H9 (cell line): Measurements from ENCODE around the gene CDC45. TPM values are rescaled to one million over a fixed set of nuclear protein-coding genes. Genes with fewer than 3 reads are reported as not detected.

Experiments used
- DNase-seq: peaks from one replicate; pipeline ENCODE4 v3.0.0-alpha.2; 2017
- H2AFZ ChIP-seq: one replicate; pipeline ENCODE4 v1.6.1; 2013; ENCODE audit warnings: mild to moderate bottlenecking, low read length, control low read depth, moderate library complexity
- H2AK5ac ChIP-seq: 2 replicates; pipeline ENCODE4 v1.6.1; 2013; ENCODE audit warnings: low read length, control low read depth, mixed read lengths; ENCODE audit not compliant: insufficient read length
- H2BK120ac ChIP-seq: one replicate; pipeline ENCODE4 v1.6.1; 2013; ENCODE audit warnings: low read depth, mild to moderate bottlenecking, low read length, control low read depth, inconsistent platforms; ENCODE audit not compliant: poor library complexity, severe bottlenecking
- H2BK12ac ChIP-seq: 2 replicates; pipeline ENCODE4 v1.6.1; 2013; ENCODE audit warnings: low read length, control low read depth, mixed read lengths, low read depth; ENCODE audit not compliant: insufficient read length
- H2BK15ac ChIP-seq: 2 replicates; pipeline ENCODE4 v1.6.1; 2013; ENCODE audit warnings: low read depth, low read length, control low read depth
- H2BK20ac ChIP-seq: one replicate; pipeline ENCODE4 v1.6.1; 2013; ENCODE audit warnings: low read depth, mild to moderate bottlenecking, low read length, control low read depth, inconsistent platforms; ENCODE audit not compliant: poor library complexity, severe bottlenecking
- H2BK5ac ChIP-seq: 2 replicates; pipeline ENCODE4 v1.6.1; 2013; ENCODE audit warnings: low read length, control low read depth, mixed read lengths; ENCODE audit not compliant: insufficient read length
- H3K14ac ChIP-seq: 2 replicates; pipeline ENCODE4 v1.6.1; 2013; ENCODE audit warnings: low read length, control low read depth; ENCODE audit not compliant: insufficient read depth
- H3K18ac ChIP-seq: 2 replicates; pipeline ENCODE4 v1.6.1; 2013; ENCODE audit warnings: low read depth, mild to moderate bottlenecking, mixed read lengths, low read length, control low read depth; ENCODE audit not compliant: insufficient read length
- H3K23ac ChIP-seq: 2 replicates; pipeline ENCODE4 v1.6.1; 2013; ENCODE audit warnings: low read length, control low read depth, mixed read lengths, low read depth; ENCODE audit not compliant: insufficient read length
- H3K23me2 ChIP-seq: 2 replicates; pipeline ENCODE4 v1.6.1; 2013; ENCODE audit warnings: low read depth, mild to moderate bottlenecking, mixed read lengths, low read length, control low read depth; ENCODE audit not compliant: insufficient read length, poor library complexity, severe bottlenecking
- H3K27ac ChIP-seq: 2 replicates; pipeline ENCODE4 v1.5.1; 2013; ENCODE audit warnings: low read length, control low read depth, mixed read lengths, low read depth; ENCODE audit not compliant: insufficient read length
- H3K27me3 ChIP-seq: 2 replicates; pipeline ENCODE4 v1.6.1; 2013; ENCODE audit warnings: low read length, control low read depth, inconsistent platforms; ENCODE audit not compliant: insufficient read depth
- H3K4ac ChIP-seq: 2 replicates; pipeline ENCODE4 v1.6.1; 2013; ENCODE audit warnings: low read depth, mild to moderate bottlenecking, control low read depth, inconsistent platforms, low read length, moderate library complexity
- H3K4me1 ChIP-seq: 2 replicates; pipeline ENCODE4 v1.6.1; 2013; ENCODE audit warnings: low read length, control low read depth, inconsistent platforms; ENCODE audit not compliant: insufficient read depth
- H3K4me2 ChIP-seq: 2 replicates; pipeline ENCODE4 v1.6.1; 2013; ENCODE audit warnings: low read length, control low read depth, mixed read lengths; ENCODE audit not compliant: insufficient read length, insufficient read depth
- H3K56ac ChIP-seq: 2 replicates; pipeline ENCODE4 v1.6.1; 2013; ENCODE audit warnings: low read depth, mild to moderate bottlenecking, mixed read lengths, low read length, control low read depth; ENCODE audit not compliant: insufficient read length
- H3K79me1 ChIP-seq: 2 replicates; pipeline ENCODE4 v1.6.1; 2013; ENCODE audit warnings: low read depth, mild to moderate bottlenecking, moderate library complexity, low read length, control low read depth, inconsistent platforms; ENCODE audit not compliant: insufficient read depth, poor library complexity, severe bottlenecking
- H3K79me2 ChIP-seq: 2 replicates; pipeline ENCODE4 v1.6.1; 2013; ENCODE audit warnings: low read length, control low read depth, inconsistent platforms; ENCODE audit not compliant: insufficient read depth
- H3K9ac ChIP-seq: 2 replicates; pipeline ENCODE4 v1.6.1; 2013; ENCODE audit warnings: low read length, control low read depth, mixed read lengths; ENCODE audit not compliant: insufficient read length; ENCODE audit errors: extremely low read depth
- H3K9me3 ChIP-seq: one replicate; pipeline ENCODE4 v1.6.1; 2013; ENCODE audit warnings: low read depth, low read length, inconsistent platforms; ENCODE audit not compliant: control insufficient read depth
- H3T11ph ChIP-seq: one replicate; pipeline ENCODE4 v1.6.1; 2013; ENCODE audit warnings: mild to moderate bottlenecking, low read length, control low read depth, inconsistent platforms
- H4K20me1 ChIP-seq: one replicate; pipeline ENCODE4 v1.6.1; 2013; ENCODE audit not compliant: control insufficient read depth, insufficient read length, insufficient read depth
- H4K5ac ChIP-seq: 2 replicates; pipeline ENCODE4 v1.6.1; 2013; ENCODE audit warnings: low read depth, mild to moderate bottlenecking, mixed read lengths, low read length, control low read depth; ENCODE audit not compliant: insufficient read length
- H4K8ac ChIP-seq: replicated peaks from 2 replicates; pipeline ENCODE4 v1.6.1; 2013; ENCODE audit warnings: low read length, control low read depth, mixed read lengths, low read depth; ENCODE audit not compliant: insufficient read length
- H4K91ac ChIP-seq: 2 replicates; pipeline ENCODE4 v1.6.1; 2013; ENCODE audit warnings: low read depth, mild to moderate bottlenecking, moderate library complexity, mixed read lengths, low read length, control low read depth; ENCODE audit not compliant: insufficient read length
- H3K27ac Mint-ChIP-seq, 3 experiments: 2 replicates in 2 of 3; 3 replicates in 1 of 3; pipeline ENCODE4 v1.8.0; 2020 to 2021; ENCODE audit warnings: mixed read lengths in 3 of 3, mild to moderate bottlenecking in 1 of 3, moderate library complexity in 1 of 3
- H3K27me3 Mint-ChIP-seq: 2 replicates; pipeline ENCODE4 v1.8.0; 2021; ENCODE audit warnings: low read depth, mild to moderate bottlenecking, moderate library complexity, mixed read lengths
- H3K36me3 Mint-ChIP-seq, 3 experiments: 2 replicates in 2 of 3; 3 replicates in 1 of 3; pipeline ENCODE4 v1.8.0; 2020 to 2021; ENCODE audit warnings: low read depth in 3 of 3, mixed read lengths in 3 of 3; ENCODE audit not compliant: insufficient read depth in 1 of 3
- H3K4me1 Mint-ChIP-seq, 2 experiments: 2 replicates each; pipeline ENCODE4 v1.8.0; 2020; ENCODE audit warnings: mixed read lengths in 2 of 2
- H3K4me3 Mint-ChIP-seq, 2 experiments: 2 replicates in 1 of 2; 3 replicates in 1 of 2; pipeline ENCODE4 v1.8.0; 2020 to 2021; ENCODE audit warnings: mild to moderate bottlenecking in 2 of 2, mixed read lengths in 2 of 2, moderate library complexity in 1 of 2
- H3K9me3 Mint-ChIP-seq, 2 experiments: 2 replicates in 1 of 2; 3 replicates in 1 of 2; pipeline ENCODE4 v1.8.0; 2020; ENCODE audit warnings: mild to moderate bottlenecking in 2 of 2, mixed read lengths in 2 of 2, moderate library complexity in 1 of 2
- CTCF ChIP-seq: fragments of 200-600 bp; sonication (generic); conservative IDR thresholded peaks from 3 replicates; pipeline ENCODE4 v1.8.0; 2021; ENCODE audit warnings: antibody characterized with exemption, mild to moderate bottlenecking
- WGBS: extraction: QIAGEN DNeasy Blood & Tissue Kit; methylation state at CpG from one replicate; pipeline ENCODE4 v1.1.7; 2013; ENCODE audit warnings: missing lambda C conversion rate, low lambda C conversion rate, mixed read lengths; ENCODE audit not compliant: insufficient read length; ENCODE audit errors: extremely low coverage; 5-methylcytosine and 5-hydroxymethylcytosine counted together
- total RNA-seq: library from RNA; stranded (reverse); gene quantifications from 2 replicates; pipeline ENCODE4 v1.2.1, GENCODE V29; 2021

The CDC45 gene
- total RNA-seq, 1 experiment from 2014 or later = 35.7 TPM

- Mint-ChIP-seq H3K27me3 (peaks cover 9% of the 10 kb centered on the region), H3K36me3 (no peaks in the 10 kb centered on the region), H3K4me3 (no peak overlapping the region), H3K4me1 (peaks cover 5 to 7% of the 10 kb centered on the region in 2 experiments), H3K9me3 (peaks cover 0 to 3% of the 10 kb centered on the region in 2 experiments; a peak in 1 of 5 replicates), H3K27ac (no peak overlapping the region; a peak in 2 of 7 replicates)
- no peak overlapping the region for H3K4me2 ChIP-seq
- no peaks in the 10 kb centered on the region for H4K20me1 ChIP-seq
- no peak overlapping the region for H2BK20ac ChIP-seq
- H2BK12ac ChIP-seq = no peak overlapping the region
- no peak overlapping the region for H3K23ac ChIP-seq
- H3K27me3 ChIP-seq = no peaks in the 10 kb centered on the region
- WGBS = no CpG with 5 or more reads among the region's 52 CpGs
- H2BK15ac ChIP-seq = no peak overlapping the region
- no peak overlapping the region for H4K5ac ChIP-seq
- H3T11ph ChIP-seq = no peak overlapping the region
- no peak overlapping the region for H2AFZ ChIP-seq
- H4K91ac ChIP-seq = no peak overlapping the region
- H3K9me3 ChIP-seq = no peaks in the 10 kb centered on the region
- no peak overlapping the region for H4K8ac ChIP-seq
- no peak overlapping the region for H2BK5ac ChIP-seq
- no peaks in the 10 kb centered on the region for H3K79me2 ChIP-seq
- no peak overlapping the region for H3K9ac ChIP-seq
- no peaks in the 10 kb centered on the region for H3K23me2 ChIP-seq
- no peak for TF ChIP-seq CTCF
- DNase-seq = no peak
- no peak overlapping the region for H3K18ac ChIP-seq
- no peak overlapping the region for H3K4ac ChIP-seq
- H2AK5ac ChIP-seq = no peak overlapping the region
- no peak overlapping the region for H2BK120ac ChIP-seq
- H3K27ac ChIP-seq = no peak overlapping the region
- H3K56ac ChIP-seq = no peak overlapping the region
- no peak overlapping the region; the same call in 1 of the 2 replicates for H3K14ac ChIP-seq
- no peaks in the 10 kb centered on the region for H3K79me1 ChIP-seq
- no peaks in the 10 kb centered on the region for H3K4me1 ChIP-seq
Measured at GRCh38 chr22:19566279-19567156, 86.8 kb downstream of the CDC45 start.
